Measurements from ENCODE around the gene FGF23. TPM values are rescaled to one million over a fixed set of nuclear protein-coding genes. Genes with fewer than 3 reads are reported as not detected.

FGF23 gene
- total RNA-seq, 1 experiment from 2014 or later, result 0.24 TPM

DNA sequence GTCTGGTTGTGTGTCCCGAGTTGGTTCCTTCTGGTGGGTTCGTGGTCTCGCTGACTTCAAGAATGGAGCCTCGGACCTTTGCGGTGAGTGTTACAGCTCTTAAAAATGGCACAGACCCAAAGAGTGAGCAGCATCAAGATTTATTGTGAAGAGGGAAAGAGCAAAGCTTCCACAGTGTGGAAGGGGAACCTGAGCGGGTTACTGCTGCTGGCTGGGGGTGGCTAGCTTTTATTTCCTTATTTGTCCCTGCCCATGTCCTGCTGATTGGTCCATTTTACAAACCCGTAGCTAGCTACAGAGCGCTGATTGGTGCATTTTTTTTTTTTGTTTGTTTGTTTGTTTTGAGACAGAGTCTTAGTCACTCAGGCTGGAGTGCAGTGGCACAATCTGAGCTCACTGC lies 36.8 kb upstream of the FGF23 start:
- Histone ChIP-seq H3K4ac (ENCODE audit: low read depth, low read length) (no peak overlapping the region), H3T11ph (ENCODE audit: low read length) (no peak overlapping the region), H4K91ac (ENCODE audit: insufficient read length, low read depth, low read length) (no peak overlapping the region), H2BK5ac (ENCODE audit: insufficient read length, low read length) (no peak overlapping the region), H4K8ac (replicated peaks; ENCODE audit: insufficient read length, low read depth, low read length) (no peak overlapping the region), H3K9me3 (ENCODE audit: control insufficient read depth, low read depth, low read length) (no peaks in the 10 kb centered on the region), H2BK120ac (ENCODE audit: low read depth, low read length, poor library complexity, severe bottlenecking) (no peak overlapping the region), H3K23me2 (ENCODE audit: insufficient read length, low read depth, low read length, poor library complexity, severe bottlenecking) (no peaks in the 10 kb centered on the region), H2AK5ac (ENCODE audit: insufficient read length, low read length) (no peak overlapping the region), H2BK20ac (ENCODE audit: low read depth, low read length, poor library complexity, severe bottlenecking) (no peak overlapping the region), H3K23ac (ENCODE audit: insufficient read length, low read depth, low read length) (no peak overlapping the region), H3K18ac (ENCODE audit: insufficient read length, low read depth, low read length) (no peak overlapping the region), H3K79me2 (ENCODE audit: insufficient read depth, low read length) (no peaks in the 10 kb centered on the region), H3K27ac (ENCODE audit: insufficient read length, low read depth, low read length) (no peak overlapping the region), H2BK12ac (ENCODE audit: insufficient read length, low read depth, low read length) (no peak overlapping the region), H4K20me1 (ENCODE audit: control insufficient read depth, insufficient read depth, insufficient read length) (peaks cover 2% of the 10 kb centered on the region), H3K14ac (ENCODE audit: insufficient read depth, low read length) (no peak overlapping the region), H4K5ac (ENCODE audit: insufficient read length, low read depth, low read length) (no peak overlapping the region), H2AFZ (ENCODE audit: low read length) (no peak overlapping the region), H3K4me2 (ENCODE audit: insufficient read depth, insufficient read length, low read length) (no peak overlapping the region), H3K9ac (ENCODE audit: extremely low read depth, insufficient read length, low read length) (no peak overlapping the region), H3K4me1 (ENCODE audit: insufficient read depth, low read length) (no peaks in the 10 kb centered on the region), H3K79me1 (ENCODE audit: insufficient read depth, low read depth, low read length, poor library complexity, severe bottlenecking) (no peaks in the 10 kb centered on the region), H3K56ac (ENCODE audit: insufficient read length, low read depth, low read length) (no peak overlapping the region), H2BK15ac (ENCODE audit: low read depth, low read length) (no peak overlapping the region), H3K27me3 (ENCODE audit: insufficient read depth, low read length) (no peaks in the 10 kb centered on the region)
- WGBS (ENCODE audit: extremely low coverage, insufficient read length, low lambda C conversion rate), result no CpG with 5 or more reads among the region's 8 CpGs
- H3K27me3 Mint-ChIP-seq (ENCODE audit: low read depth), result peaks cover 7% of the 10 kb centered on the region
- no peak overlapping the region; a peak in 1 of 7 replicates for H3K27ac Mint-ChIP-seq
- H3K4me3 Mint-ChIP-seq, result no peak overlapping the region
- H3K36me3 Mint-ChIP-seq (ENCODE audit: insufficient read depth in 1 of 3, low read depth in 3 of 3), result no peaks in the 10 kb centered on the region
- TF ChIP-seq, protein P1, sequence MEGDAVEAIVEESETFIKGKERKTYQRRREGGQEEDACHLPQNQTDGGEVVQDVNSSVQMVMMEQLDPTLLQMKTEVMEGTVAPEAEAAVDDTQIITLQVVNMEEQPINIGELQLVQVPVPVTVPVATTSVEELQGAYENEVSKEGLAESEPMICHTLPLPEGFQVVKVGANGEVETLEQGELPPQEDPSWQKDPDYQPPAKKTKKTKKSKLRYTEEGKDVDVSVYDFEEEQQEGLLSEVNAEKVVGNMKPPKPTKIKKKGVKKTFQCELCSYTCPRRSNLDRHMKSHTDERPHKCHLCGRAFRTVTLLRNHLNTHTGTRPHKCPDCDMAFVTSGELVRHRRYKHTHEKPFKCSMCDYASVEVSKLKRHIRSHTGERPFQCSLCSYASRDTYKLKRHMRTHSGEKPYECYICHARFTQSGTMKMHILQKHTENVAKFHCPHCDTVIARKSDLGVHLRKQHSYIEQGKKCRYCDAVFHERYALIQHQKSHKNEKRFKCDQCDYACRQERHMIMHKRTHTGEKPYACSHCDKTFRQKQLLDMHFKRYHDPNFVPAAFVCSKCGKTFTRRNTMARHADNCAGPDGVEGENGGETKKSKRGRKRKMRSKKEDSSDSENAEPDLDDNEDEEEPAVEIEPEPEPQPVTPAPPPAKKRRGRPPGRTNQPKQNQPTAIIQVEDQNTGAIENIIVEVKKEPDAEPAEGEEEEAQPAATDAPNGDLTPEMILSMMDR (conservative IDR thresholded peaks at IDR 0.05), result no peak
- H3K9me3 Mint-ChIP-seq, result no peaks in the 10 kb centered on the region
- H3K4me1 Mint-ChIP-seq, result peaks cover 3 to 9% of the 10 kb centered on the region in 2 experiments; a peak in 2 of 4 replicates
- no peak for DNase-seq

Measured in H9 (cell line).